Panc1 (cell line): ENCODE measurements around the gene SEC14L5. TPM values are rescaled to one million over a fixed set of nuclear protein-coding genes. Genes with fewer than 3 reads are reported as not detected.
A peak's percentile ranks its signal among the peaks of the same experiment; 100 is the strongest.
"Not testable (repeated sequence)": the region's sequence is repeated elsewhere in the genome, so short reads cannot be mapped to it uniquely, and the experiment has no call there.

Experiments used
- ATAC-seq: fragments of 200-7000 bp; cut with Tn5 transposase; 2 replicates; pipeline ENCODE4 v1.9.1; 2020; ENCODE audit warnings: mild to moderate bottlenecking, moderate library complexity
- BruUV-seq: library from RNA; stranded (reverse); fragments of 400-500 nt; replicated peaks from 2 replicates; lab custom pipeline; 2021; lab: Mats Ljungman, UMichigan
- CTCF ChIA-PET: fragments of 300-600 bp; sonication (Branson Sonifier 250); formaldehyde crosslinking; loops from one replicate; lab custom pipeline; 2022; ENCODE audit warnings: antibody characterized with exemption; lab: Charles Lee
- POLR2A ChIA-PET: fragments of 300-600 bp; sonication (Branson Sonifier 250); formaldehyde crosslinking; loops from one replicate; lab custom pipeline; 2022; ENCODE audit warnings: antibody characterized with exemption; lab: Charles Lee
- DNase-seq: peaks from one replicate; pipeline ENCODE4 v3.0.0-alpha.2; 2010; ENCODE audit warnings: low read depth, low spot score
- H3K27ac ChIP-seq: 2 replicates; pipeline ENCODE4 v1.5.1; 2011; ENCODE audit warnings: mild to moderate bottlenecking, low read length, inconsistent platforms
- H3K27me3 ChIP-seq: fragments of 200-500 bp; sonication (Bioruptor generic); 2 replicates; pipeline ENCODE4 v1.6.0; 2014; ENCODE audit warnings: low read length, inconsistent platforms; ENCODE audit not compliant: control insufficient read depth, insufficient read depth
- H3K36me3 ChIP-seq: fragments of 200-500 bp; sonication (Bioruptor generic); 2 replicates; pipeline ENCODE4 v1.5.1; 2014; ENCODE audit warnings: inconsistent platforms, mild to moderate bottlenecking, low read length, moderate library complexity; ENCODE audit not compliant: control insufficient read depth, insufficient read depth
- H3K4me1 ChIP-seq: 2 replicates; pipeline ENCODE4 v1.5.1; 2011; ENCODE audit warnings: inconsistent platforms, mild to moderate bottlenecking, low read length, moderate library complexity; ENCODE audit not compliant: control insufficient read depth, insufficient read depth
- H3K4me3 ChIP-seq, 2 experiments: 2 replicates each; pipeline ENCODE4 v1.5.1; 2011 to 2012; ENCODE audit warnings: low read depth in 2 of 2, low read length in 2 of 2, mild to moderate bottlenecking in 2 of 2, inconsistent platforms in 1 of 2, moderate library complexity in 1 of 2
- H3K9me3 ChIP-seq: fragments of 200-500 bp; sonication (Bioruptor generic); 2 replicates; pipeline ENCODE4 v1.5.1; 2014; ENCODE audit warnings: low read depth, mild to moderate bottlenecking, inconsistent platforms, low read length, moderate library complexity; ENCODE audit not compliant: control insufficient read depth, insufficient read depth
- CTCF ChIP-seq: fragments of 450-650 bp; IDR thresholded peaks from 2 replicates; pipeline ENCODE4 v1.5.1; 2017; ENCODE audit warnings: mild to moderate bottlenecking
- POLR2AphosphoS5 ChIP-seq: IDR thresholded peaks from 2 replicates; pipeline ENCODE4 v1.6.1; 2012; ENCODE audit warnings: mild to moderate bottlenecking, low read depth, low read length, moderate library complexity
- REST ChIP-seq, 2 experiments: IDR thresholded peaks; 2 replicates each; pipeline ENCODE4 v1.6.1; 2011 to 2012; ENCODE audit warnings: low read depth in 2 of 2, control low read depth in 1 of 2, low read length in 1 of 2, mild to moderate bottlenecking in 1 of 2, moderate library complexity in 1 of 2; ENCODE audit not compliant: insufficient read depth in 1 of 2
- SIN3A ChIP-seq: IDR thresholded peaks from 2 replicates; pipeline ENCODE4 v1.6.1; 2012; ENCODE audit warnings: low read depth, mild to moderate bottlenecking, low read length, moderate library complexity, borderline replicate concordance; ENCODE audit not compliant: insufficient read depth
- TCF7L2 ChIP-seq: IDR thresholded peaks from 2 replicates; pipeline ENCODE4 v1.6.1; 2011; ENCODE audit warnings: mild to moderate bottlenecking, low read depth, low read length, inconsistent platforms
- in situ Hi-C: cut with HindIII; loops from 2 replicates; pipeline ENCODE4 v1.10.0; 2016; ENCODE audit warnings: low sequenced_read_pairs, low pct_unique_long_range_greater_than_20kb
- intact Hi-C: fragments of 100-400 bp; cut with micrococcal nuclease; formaldehyde crosslinking; loops from one replicate; pipeline ENCODE4 v1.10.0; 2022; ENCODE audit not compliant: unreplicated experiment
- total RNA-seq: library from RNA; stranded (reverse); gene quantifications from one replicate; pipeline ENCODE4 v1.2.1, GENCODE V29; 2021; ENCODE audit not compliant: unreplicated experiment

Gene SEC14L5
- total RNA-seq, 1 experiment from 2014 or later = 0.26 TPM

- intact Hi-C loops = no loop called here
- ChIA-PET CTCF (no interaction called here), POLR2A (interaction anchor here (0.6 kb wide), 2 partner anchors 53 to 404 kb away, joined by 7 to 14 read pairs; no protein-coding TSS in a partner anchor)
- H3K36me3 ChIP-seq = no peaks in the 10 kb centered on the region
- peaks cover 60% of the 10 kb centered on the region for H3K4me1 ChIP-seq
- DNase-seq = no peak
- no peak for TF ChIP-seq REST (IDR thresholded peaks at IDR 0.05; ENCODE audit: insufficient read depth in 1 of 2, low read depth in 2 of 2, low read length in 1 of 2)
- TF ChIP-seq SIN3A = no peak
- no peak for TF ChIP-seq CTCF
- no peak for TF ChIP-seq TCF7L2
- TF ChIP-seq POLR2AphosphoS5 = no peak
- BruUV-seq = no TSS peak
- no peaks in the 10 kb centered on the region for H3K9me3 ChIP-seq
- ATAC-seq = no peak
- peak overlapping the region; percentile 71 for H3K27ac ChIP-seq
- H3K27me3 ChIP-seq = no peaks in the 10 kb centered on the region
- in situ Hi-C loops = no loop called here
- H3K4me3 ChIP-seq = no peak overlapping the region
These were observed 9.0 kb upstream of the SEC14L5 start for GRCh38 chr16:4948903-4949766.

- BruUV-seq = no TSS peak
- POLR2A ChIA-PET = interaction anchor here (0.6 kb wide), 2 partner anchors 53 to 405 kb away, joined by 7 to 14 read pairs; no protein-coding TSS in a partner anchor
- Histone ChIP-seq H3K4me3 (no peak overlapping the region), H3K9me3 (no peaks in the 10 kb centered on the region), H3K27ac (0 out of 2 replicates have a peak overlapping the region, but pooled peaks have one; percentile 5), H3K36me3 (no peaks in the 10 kb centered on the region), H3K27me3 (no peaks in the 10 kb centered on the region), H3K4me1 (peaks cover 56% of the 10 kb centered on the region)
- DNase-seq = no peak
- TF ChIP-seq CTCF = no peak
- TF ChIP-seq TCF7L2 = no peak
- no peak for TF ChIP-seq REST (IDR thresholded peaks at IDR 0.05; ENCODE audit: insufficient read depth in 1 of 2, low read depth in 2 of 2, low read length in 1 of 2)
- TF ChIP-seq POLR2AphosphoS5 = no peak
- TF ChIP-seq SIN3A = no peak
- ATAC-seq = no peak
- CTCF ChIA-PET = no interaction called here
- intact Hi-C loops = loop anchor here (10.0 kb wide), 2 partner anchors 65 to 105 kb away; partner anchors contain the start of genes GLYR1 and UBN1
- in situ Hi-C loops = no loop called here
These were observed 8.1 kb upstream of the SEC14L5 start for GRCh38 chr16:4949986-4950385.

GRCh38 chr16:4951583-4951982, 6.5 kb upstream of the SEC14L5 start:
- DNase-seq, ATAC-seq, CTCF ChIA-PET, H3K27me3 ChIP-seq, POLR2A ChIA-PET, in situ Hi-C loops, H3K36me3 ChIP-seq, H3K4me3 ChIP-seq, BruUV-seq, H3K9me3 ChIP-seq: not testable (repeated sequence)
- Histone ChIP-seq H3K27ac (peak overlapping the region; percentile 26; the same call in 1 of the 2 replicates), H3K4me1 (peaks cover 55% of the 10 kb centered on the region)
- intact Hi-C loops = loop anchor here (10.0 kb wide), 2 partner anchors 67 to 107 kb away; partner anchors contain the start of genes GLYR1 and UBN1
